ENCODE results near the gene SLC7A6. TPM values are rescaled to one million over a fixed set of nuclear protein-coding genes. Genes with fewer than 3 reads are reported as not detected.
"Not testable (repeated sequence)": the region's sequence is repeated elsewhere in the genome, so short reads cannot be mapped to it uniquely, and the experiment has no call there.

SLC7A6 gene
- total RNA-seq, 1 donor from 2014 or later = 9.4 TPM

GRCh38 chr16:68286153-68287074 is 22.1 kb downstream of the SLC7A6 start:
- peaks cover 78 to 79% (median 78%) of the 10 kb centered on the region in 3 donors for H3K4me1 ChIP-seq (ENCODE audit: control insufficient read depth in 3 of 3, insufficient read depth in 3 of 3, low read length in 3 of 3)

GRCh38 chr16:68287276-68288251 is 23.2 kb downstream of the SLC7A6 start:
- H3K36me3 ChIP-seq (ENCODE audit: control insufficient read depth in 3 of 3, insufficient read depth in 3 of 3, low read length in 3 of 3) = peaks cover 23 to 41% (median 32%) of the 10 kb centered on the region in 3 donors
- H3K9ac ChIP-seq (ENCODE audit: low read depth in 1 of 3, low read length in 3 of 3) = peak overlapping the region; percentile 12 to 28 (median 25)
- no peaks in the 10 kb centered on the region for H3K27me3 ChIP-seq (ENCODE audit: control insufficient read depth in 3 of 3, insufficient read depth in 3 of 3, low read length in 3 of 3)
- peaks cover 70 to 76% (median 71%) of the 10 kb centered on the region in 3 donors for H3K4me1 ChIP-seq (ENCODE audit: control insufficient read depth in 3 of 3, insufficient read depth in 3 of 3, low read length in 3 of 3)
- peak overlapping the region; percentile 76 for H3K27ac ChIP-seq (ENCODE audit: low read depth, low read length)
- H3K9me3 ChIP-seq (ENCODE audit: control insufficient read depth in 3 of 3, low read length in 3 of 3) = no peaks in the 10 kb centered on the region
- H3K4me3 ChIP-seq (ENCODE audit: low read length in 3 of 3) = peak overlapping the region; percentile 31 to 49 (median 33)

More at GRCh38 chr16:68286153-68287074, 22.1 kb downstream of the SLC7A6 start:
- Histone ChIP-seq H3K27me3 (ENCODE audit: control insufficient read depth in 3 of 3, insufficient read depth in 3 of 3, low read length in 3 of 3) (no peaks in the 10 kb centered on the region), H3K4me3 (ENCODE audit: low read length in 3 of 3) (no peak overlapping the region), H3K9ac (ENCODE audit: low read depth in 1 of 3, low read length in 3 of 3) (peak overlapping the region in 1 of 3 donors; percentile 24), H3K27ac (ENCODE audit: low read depth, low read length) (peak overlapping the region; percentile 79), H3K9me3 (ENCODE audit: control insufficient read depth in 3 of 3, low read length in 3 of 3) (no peaks in the 10 kb centered on the region), H3K36me3 (ENCODE audit: control insufficient read depth in 3 of 3, insufficient read depth in 3 of 3, low read length in 3 of 3) (peaks cover 17 to 30% (median 21%) of the 10 kb centered on the region in 3 donors)

- Histone ChIP-seq H3K9me3 (ENCODE audit: control insufficient read depth in 3 of 3, low read length in 3 of 3) (no peaks in the 10 kb centered on the region), H3K4me3 (ENCODE audit: low read length in 3 of 3) (peak overlapping the region in 2 of 3 donors; percentile 31 to 33), H3K4me1 (ENCODE audit: control insufficient read depth in 3 of 3, insufficient read depth in 3 of 3, low read length in 3 of 3) (peaks cover 63 to 70% (median 64%) of the 10 kb centered on the region in 3 donors), H3K27ac (ENCODE audit: low read depth, low read length) (peak overlapping the region; percentile 76), H3K36me3 (ENCODE audit: control insufficient read depth in 3 of 3, insufficient read depth in 3 of 3, low read length in 3 of 3) (peaks cover 28 to 43% (median 34%) of the 10 kb centered on the region in 3 donors), H3K27me3 (ENCODE audit: control insufficient read depth in 3 of 3, insufficient read depth in 3 of 3, low read length in 3 of 3) (no peaks in the 10 kb centered on the region), H3K9ac (ENCODE audit: low read depth in 1 of 3, low read length in 3 of 3) (peak overlapping the region in 1 of 3 donors; percentile 26)
Measured at GRCh38 chr16:68288252-68288650, 23.9 kb downstream of the SLC7A6 start.

GRCh38 chr16:68288796-68289195 is 24.5 kb downstream of the SLC7A6 start:
- Histone ChIP-seq H3K36me3 (ENCODE audit: control insufficient read depth in 3 of 3, insufficient read depth in 3 of 3, low read length in 3 of 3) (peaks cover 33 to 48% (median 40%) of the 10 kb centered on the region in 3 donors), H3K4me1 (ENCODE audit: control insufficient read depth in 3 of 3, insufficient read depth in 3 of 3, low read length in 3 of 3) (peaks cover 58 to 64% (median 59%) of the 10 kb centered on the region in 3 donors), H3K27ac (ENCODE audit: low read depth, low read length) (peak overlapping the region; percentile 76)
- H3K27me3 ChIP-seq (ENCODE audit: control insufficient read depth in 3 of 3, insufficient read depth in 3 of 3, low read length in 3 of 3); H3K4me3 ChIP-seq (ENCODE audit: low read length in 3 of 3); H3K9ac ChIP-seq (ENCODE audit: low read depth in 1 of 3, low read length in 3 of 3); H3K9me3 ChIP-seq (ENCODE audit: control insufficient read depth in 3 of 3, low read length in 3 of 3): not testable (repeated sequence)

- Histone ChIP-seq H3K4me3 (ENCODE audit: low read length in 3 of 3) (no peak overlapping the region), H3K27ac (ENCODE audit: low read depth, low read length) (peak overlapping the region; percentile 76), H3K9ac (ENCODE audit: low read depth in 1 of 3, low read length in 3 of 3) (peak overlapping the region in 1 of 3 donors; percentile 50), H3K4me1 (ENCODE audit: control insufficient read depth in 3 of 3, insufficient read depth in 3 of 3, low read length in 3 of 3) (peaks cover 54 to 60% (median 55%) of the 10 kb centered on the region in 3 donors), H3K27me3 (ENCODE audit: control insufficient read depth in 3 of 3, insufficient read depth in 3 of 3, low read length in 3 of 3) (no peaks in the 10 kb centered on the region), H3K36me3 (ENCODE audit: control insufficient read depth in 3 of 3, insufficient read depth in 3 of 3, low read length in 3 of 3) (peaks cover 36 to 51% (median 41%) of the 10 kb centered on the region in 3 donors), H3K9me3 (ENCODE audit: control insufficient read depth in 3 of 3, low read length in 3 of 3) (no peaks in the 10 kb centered on the region)
Measured at GRCh38 chr16:68289202-68289601, 24.9 kb downstream of the SLC7A6 start.

- Histone ChIP-seq H3K9ac (ENCODE audit: low read depth in 1 of 3, low read length in 3 of 3) (peak overlapping the region in 1 of 3 donors; percentile 50), H3K27ac (ENCODE audit: low read depth, low read length) (peak overlapping the region; percentile 25), H3K9me3 (ENCODE audit: control insufficient read depth in 3 of 3, low read length in 3 of 3) (no peaks in the 10 kb centered on the region), H3K4me3 (ENCODE audit: low read length in 3 of 3) (no peak overlapping the region), H3K27me3 (ENCODE audit: control insufficient read depth in 3 of 3, insufficient read depth in 3 of 3, low read length in 3 of 3) (no peaks in the 10 kb centered on the region), H3K36me3 (ENCODE audit: control insufficient read depth in 3 of 3, insufficient read depth in 3 of 3, low read length in 3 of 3) (peaks cover 41 to 57% (median 47%) of the 10 kb centered on the region in 3 donors), H3K4me1 (ENCODE audit: control insufficient read depth in 3 of 3, insufficient read depth in 3 of 3, low read length in 3 of 3) (peaks cover 49 to 54% (median 50%) of the 10 kb centered on the region in 3 donors)
Measured at GRCh38 chr16:68289621-68290329, 25.4 kb downstream of the SLC7A6 start.

- H3K27me3 ChIP-seq (ENCODE audit: control insufficient read depth in 3 of 3, insufficient read depth in 3 of 3, low read length in 3 of 3) = no peaks in the 10 kb centered on the region
- peak overlapping the region in 1 of 3 donors; percentile 25 for H3K9ac ChIP-seq (ENCODE audit: low read depth in 1 of 3, low read length in 3 of 3)
- peaks cover 42 to 48% (median 45%) of the 10 kb centered on the region in 3 donors for H3K4me1 ChIP-seq (ENCODE audit: control insufficient read depth in 3 of 3, insufficient read depth in 3 of 3, low read length in 3 of 3)
- peak overlapping the region; percentile 25 for H3K27ac ChIP-seq (ENCODE audit: low read depth, low read length)
- H3K9me3 ChIP-seq (ENCODE audit: control insufficient read depth in 3 of 3, low read length in 3 of 3) = no peaks in the 10 kb centered on the region
- H3K4me3 ChIP-seq (ENCODE audit: low read length in 3 of 3) = no peak overlapping the region
- peaks cover 43 to 64% (median 47%) of the 10 kb centered on the region in 3 donors for H3K36me3 ChIP-seq (ENCODE audit: control insufficient read depth in 3 of 3, insufficient read depth in 3 of 3, low read length in 3 of 3)
Measured at GRCh38 chr16:68290450-68290849, 26.1 kb downstream of the SLC7A6 start.

GRCh38 chr16:68291227-68291626 is 26.9 kb downstream of the SLC7A6 start:
- H3K9me3 ChIP-seq (ENCODE audit: control insufficient read depth in 3 of 3, low read length in 3 of 3) = no peaks in the 10 kb centered on the region
- no peak overlapping the region for H3K9ac ChIP-seq (ENCODE audit: low read depth in 1 of 3, low read length in 3 of 3)
- H3K36me3 ChIP-seq (ENCODE audit: control insufficient read depth in 3 of 3, insufficient read depth in 3 of 3, low read length in 3 of 3) = peaks cover 50 to 72% (median 55%) of the 10 kb centered on the region in 3 donors
- H3K27ac ChIP-seq (ENCODE audit: low read depth, low read length) = no peak overlapping the region
- H3K4me3 ChIP-seq (ENCODE audit: low read length in 3 of 3) = no peak overlapping the region
- no peaks in the 10 kb centered on the region for H3K27me3 ChIP-seq (ENCODE audit: control insufficient read depth in 3 of 3, insufficient read depth in 3 of 3, low read length in 3 of 3)
- H3K4me1 ChIP-seq (ENCODE audit: control insufficient read depth in 3 of 3, insufficient read depth in 3 of 3, low read length in 3 of 3) = peaks cover 36 to 43% (median 38%) of the 10 kb centered on the region in 3 donors

- Histone ChIP-seq H3K27ac (ENCODE audit: low read depth, low read length) (no peak overlapping the region), H3K9me3 (ENCODE audit: control insufficient read depth in 3 of 3, low read length in 3 of 3) (no peaks in the 10 kb centered on the region), H3K27me3 (ENCODE audit: control insufficient read depth in 3 of 3, insufficient read depth in 3 of 3, low read length in 3 of 3) (no peaks in the 10 kb centered on the region), H3K36me3 (ENCODE audit: control insufficient read depth in 3 of 3, insufficient read depth in 3 of 3, low read length in 3 of 3) (peaks cover 61 to 77% (median 61%) of the 10 kb centered on the region in 3 donors), H3K4me1 (ENCODE audit: control insufficient read depth in 3 of 3, insufficient read depth in 3 of 3, low read length in 3 of 3) (peaks cover 27 to 38% (median 28%) of the 10 kb centered on the region in 3 donors), H3K9ac (ENCODE audit: low read depth in 1 of 3, low read length in 3 of 3) (no peak overlapping the region), H3K4me3 (ENCODE audit: low read length in 3 of 3) (no peak overlapping the region)
Measured at GRCh38 chr16:68292425-68292824, 28.1 kb downstream of the SLC7A6 start.

Data from skeletal muscle tissue (tissue), 4 donors.